Adrenal gland (tissue), 12 donors: Measurements from ENCODE around the gene COX4I1. TPM values are rescaled to one million over a fixed set of nuclear protein-coding genes. Genes with fewer than 3 reads are reported as not detected.

ENCODE experiments used
- DNase-seq, 7 donors: peaks; one replicate each; pipeline ENCODE4 v3.0.0-alpha.2; 2019 to 2020
- H3K27ac ChIP-seq, 5 donors: fragments of 200-600 bp; sonication (generic) in 4 of 5; 1 replicate in 3 of 5; 2 replicates in 2 of 5; pipeline versions ENCODE4 v1.5.1 to v1.8.0; 2016 to 2020; ENCODE audit warnings: mild to moderate bottlenecking in 1 of 5
- H3K27me3 ChIP-seq: fragments of 200-600 bp; 2 replicates; pipeline ENCODE4 v1.8.0; 2021
- H3K36me3 ChIP-seq, 2 donors: fragments of 200-600 bp; replicated peaks in 1 of 2; 1 replicate in 1 of 2; 2 replicates in 1 of 2; pipeline versions ENCODE4 v1.5.1 to v1.8.0; 2018 to 2022
- H3K4me1 ChIP-seq, 2 donors: fragments of 200-600 bp; replicated peaks in 1 of 2; 1 replicate in 1 of 2; 2 replicates in 1 of 2; pipeline versions ENCODE4 v1.5.1 to v1.8.0; 2018 to 2021
- H3K4me3 ChIP-seq, 4 donors: fragments of 200-600 bp; sonication (generic) in 3 of 4; one replicate each; pipeline ENCODE4 v1.5.1; 2016 to 2018
- H3K9me3 ChIP-seq, 3 donors: fragments of 200-600 bp; sonication (generic) in 1 of 3; replicated peaks in 1 of 3; 1 replicate in 2 of 3; 2 replicates in 1 of 3; pipeline versions ENCODE4 v1.5.1 to v1.8.0; 2016 to 2021
- CTCF ChIP-seq, 6 experiments: fragments of 450-650 bp in 4 of 6; fragments of 200-600 bp in 2 of 6; sonication (generic) in 1 of 6; IDR thresholded peaks; 1 replicate in 5 of 6; 2 replicates in 1 of 6; pipeline versions ENCODE4 v1.5.1 to v1.8.0; 2016 to 2021; ENCODE audit warnings: antibody characterized with exemption in 6 of 6, mild to moderate bottlenecking in 2 of 6, moderate library complexity in 1 of 6
- POLR2A ChIP-seq, 2 donors: fragments of 450-650 bp; IDR thresholded peaks; one replicate each; pipeline ENCODE4 v1.6.1; 2017; ENCODE audit warnings: antibody characterized with exemption in 2 of 2, mild to moderate bottlenecking in 2 of 2, moderate library complexity in 1 of 2
- WGBS, 4 donors: extraction: QIAGEN DNeasy Blood & Tissue Kit in 2 of 4; methylation state at CpG; one replicate each; pipeline versions ENCODE4 v1.1.5 to v1.1.7; 2013 to 2017; 5-methylcytosine and 5-hydroxymethylcytosine counted together
- intact Hi-C, 2 donors: fragments of 100-400 bp; cut with DNase I; formaldehyde crosslinking; loops; one replicate each; pipeline versions ENCODE4 v1.14.1 to v1.15.0; 2022 to 2023
- polyA plus RNA-seq, 3 donors: library from polyadenylated mRNA; stranded (reverse); fragments of 200-250 nt in 2 of 3; fragments of 350-450 nt in 1 of 3; fragmentation: Illumina TruSeq in 1 of 3; extraction: RNeasy Lipid Tissue Mini Kit (QIAGEN cat#74804) in 1 of 3; gene quantifications; one replicate each; pipeline ENCODE4 v1.2.3, GENCODE V29; 2013 to 2014
- total RNA-seq, 9 donors: library from RNA; depleted of rRNA in 4 of 9; stranded (reverse); fragments of >200 nt in 4 of 9; fragments of 120-200 nt in 1 of 9; fragmentation: NEBNext Ultra II Directional in 1 of 9; extraction: Animal tissue kit (Norgen Biotek cat#: 25700) in 1 of 9; gene quantifications; one replicate each; pipeline versions ENCODE4 v1.1.0 to v1.2.4, GENCODE V29; 2013 to 2023
- donor health status: healthy with polysubstance abuse.
- donor health status: Bipolar disorder and iron deficiency.
- donor health status: DM: yes; HTN: yes; CAD: no.
- donor health status: DM: no; HTN: no; CAD: no.
- donor health status: DM: no; HTN: no; CAD: no.
- donor health status: DM: yes; HTN: yes; CAD: no.

COX4I1 gene
- total and polyA plus RNA-seq, 12 donors = 466 to 1,628 (median 536) TPM

GRCh38 chr16:85770741-85771140, 28.8 kb upstream of the COX4I1 start:
- Histone ChIP-seq H3K4me1 (no peaks in the 10 kb centered on the region), H3K27ac (no peak overlapping the region), H3K27me3 (no peaks in the 10 kb centered on the region), H3K36me3 (no peaks in the 10 kb centered on the region), H3K9me3 (no peaks in the 10 kb centered on the region), H3K4me3 (no peak overlapping the region)
- intact Hi-C loops = no loop called here
- 88 to 96% (median 95%) methylated on average over 6 of the region's 6 CpGs for WGBS, 4 donors
- no peak for TF ChIP-seq POLR2A (IDR thresholded peaks at IDR 0.05)
- TF ChIP-seq CTCF (IDR thresholded peaks at IDR 0.05) = no peak
- no peak for DNase-seq

DNA sequence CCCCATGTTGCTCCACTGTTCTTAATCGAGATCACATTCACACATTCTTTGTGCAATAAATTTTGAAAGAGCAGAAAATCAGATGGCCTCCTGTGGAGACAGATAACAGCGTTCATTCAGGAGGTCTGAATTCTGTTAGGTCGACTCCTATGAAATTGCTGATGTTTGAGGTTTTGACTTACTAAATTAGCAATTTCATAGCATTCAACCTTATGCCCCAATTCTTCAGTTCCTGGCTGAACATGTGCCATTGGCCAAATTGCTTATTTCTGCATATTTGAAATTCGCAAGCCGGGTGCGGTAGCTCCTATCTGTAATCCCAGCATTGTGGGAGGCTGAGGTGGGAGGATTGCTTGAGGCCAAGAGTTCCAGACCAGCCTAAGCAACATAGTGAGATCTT, 26.5 kb upstream of the COX4I1 start:
- 94 to 98% (median 94%) methylated on average over 6 of the region's 6 CpGs for WGBS, 4 donors
- no peak for DNase-seq
- TF ChIP-seq POLR2A (IDR thresholded peaks at IDR 0.05) (no peak), CTCF (IDR thresholded peaks at IDR 0.05) (no peak)

DNA sequence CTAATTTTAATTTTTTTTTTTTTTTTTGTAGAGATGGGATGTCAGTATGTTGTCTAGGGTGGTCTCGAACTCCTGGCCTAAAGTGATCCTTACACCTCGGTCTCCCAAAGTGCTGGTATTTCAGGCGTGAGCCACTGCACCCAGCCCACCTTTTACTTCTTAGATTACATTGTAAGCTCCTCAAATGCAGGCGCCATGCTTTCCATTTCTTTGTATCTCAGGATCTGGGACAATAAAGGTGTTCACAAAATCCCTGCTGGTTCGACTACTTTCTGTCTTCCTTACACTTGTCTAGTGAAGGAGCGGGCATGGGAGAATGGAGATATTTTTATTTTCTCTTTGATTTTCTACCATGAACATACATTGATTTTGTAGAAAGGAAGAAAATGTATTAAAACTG, 25.4 kb upstream of the COX4I1 start:
- DNase-seq = no peak
- intact Hi-C loops = no loop called here

More for the DNA sequence above, 26.5 kb upstream of the COX4I1 start:
- Histone ChIP-seq H3K27me3 (no peaks in the 10 kb centered on the region), H3K27ac (no peak overlapping the region), H3K36me3 (no peaks in the 10 kb centered on the region), H3K9me3 (no peaks in the 10 kb centered on the region), H3K4me1 (no peaks in the 10 kb centered on the region), H3K4me3 (no peak overlapping the region)
- intact Hi-C loops = no loop called here

DNA sequence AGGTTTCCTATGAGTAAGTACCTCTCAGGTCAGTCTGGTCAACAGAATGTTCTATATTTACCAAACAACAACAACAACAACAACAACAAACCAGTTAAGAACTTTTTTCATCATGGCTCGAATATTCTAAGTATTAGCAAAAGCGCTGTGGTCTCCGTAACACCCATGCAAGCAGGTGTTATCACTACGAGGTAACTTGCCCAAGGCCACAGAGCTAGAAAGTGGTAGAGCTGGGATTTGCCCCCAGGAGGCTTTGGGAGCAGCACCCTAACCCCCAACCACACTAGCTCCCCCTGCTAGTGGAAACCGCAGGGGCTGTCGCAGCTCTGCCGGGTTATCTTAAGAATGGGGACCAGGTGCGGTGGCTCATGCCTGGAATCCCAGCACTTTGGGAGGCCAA, 24.7 kb upstream of the COX4I1 start:
- intact Hi-C loops = no loop called here
- no peaks in the 10 kb centered on the region for H3K27me3 ChIP-seq
- TF ChIP-seq POLR2A (IDR thresholded peaks at IDR 0.05) (no peak), CTCF (IDR thresholded peaks at IDR 0.05) (no peak)
- H3K9me3 ChIP-seq = no peaks in the 10 kb centered on the region
- DNase-seq = no peak
- no peak overlapping the region for H3K27ac ChIP-seq
- H3K36me3 ChIP-seq = peaks cover 0 to 12% of the 10 kb centered on the region in 2 donors
- H3K4me1 ChIP-seq = no peaks in the 10 kb centered on the region
- 92 to 96% (median 94%) methylated on average over 7 to 8 of the region's 8 CpGs for WGBS, 4 donors
- no peak overlapping the region for H3K4me3 ChIP-seq

More for the DNA sequence above, 25.4 kb upstream of the COX4I1 start:
- Histone ChIP-seq H3K36me3 (peaks cover 0 to 5% of the 10 kb centered on the region in 2 donors), H3K27me3 (no peaks in the 10 kb centered on the region), H3K9me3 (no peaks in the 10 kb centered on the region), H3K4me1 (no peaks in the 10 kb centered on the region), H3K27ac (no peak overlapping the region), H3K4me3 (no peak overlapping the region)
- no peak for TF ChIP-seq CTCF (IDR thresholded peaks at IDR 0.05)
- no peak for TF ChIP-seq POLR2A (IDR thresholded peaks at IDR 0.05)
- 77 to 81% (median 80%) methylated on average over 6 of the region's 6 CpGs for WGBS, 4 donors
